ENCODE results near the gene TSPAN9.

Gene TSPAN9

GRCh38 chr12:3204730-3205531, 127.8 kb downstream of the TSPAN9 start:
- no peak for DNase-seq (ENCODE audit: low spot score)
- no peaks in the 10 kb centered on the region for H3K9me3 Mint-ChIP-seq
- H3K4me3 Mint-ChIP-seq: no peak overlapping the region
- no peak overlapping the region for H3K27ac Mint-ChIP-seq
- no peaks in the 10 kb centered on the region for H3K4me1 Mint-ChIP-seq (ENCODE audit: low read depth)
- peaks cover 23% of the 10 kb centered on the region for H3K27me3 Mint-ChIP-seq (ENCODE audit: low read depth)
- H3K36me3 Mint-ChIP-seq (ENCODE audit: low read depth): no peaks in the 10 kb centered on the region

GRCh38 chr12:3205742-3206519, 128.8 kb downstream of the TSPAN9 start:
- Mint-ChIP-seq H3K27me3 (ENCODE audit: low read depth) (peaks cover 22% of the 10 kb centered on the region), H3K36me3 (ENCODE audit: low read depth) (no peaks in the 10 kb centered on the region), H3K4me1 (ENCODE audit: low read depth) (no peaks in the 10 kb centered on the region), H3K27ac (no peak overlapping the region), H3K4me3 (no peak overlapping the region), H3K9me3 (no peaks in the 10 kb centered on the region)
- no peak for DNase-seq (ENCODE audit: low spot score)

GRCh38 chr12:3206536-3207072, 129.4 kb downstream of the TSPAN9 start:
- peaks cover 16% of the 10 kb centered on the region for H3K27me3 Mint-ChIP-seq (ENCODE audit: low read depth)
- no peak overlapping the region for H3K27ac Mint-ChIP-seq
- DNase-seq (ENCODE audit: low spot score): no peak
- H3K4me1 Mint-ChIP-seq (ENCODE audit: low read depth): no peaks in the 10 kb centered on the region
- no peaks in the 10 kb centered on the region for H3K36me3 Mint-ChIP-seq (ENCODE audit: low read depth)
- no peaks in the 10 kb centered on the region for H3K9me3 Mint-ChIP-seq
- no peak overlapping the region for H3K4me3 Mint-ChIP-seq

GRCh38 chr12:3207175-3207574, 130.0 kb downstream of the TSPAN9 start:
- Mint-ChIP-seq H3K27me3 (ENCODE audit: low read depth) (peaks cover 14% of the 10 kb centered on the region), H3K4me1 (ENCODE audit: low read depth) (no peaks in the 10 kb centered on the region), H3K9me3 (no peaks in the 10 kb centered on the region), H3K27ac (no peak overlapping the region), H3K36me3 (ENCODE audit: low read depth) (no peaks in the 10 kb centered on the region), H3K4me3 (no peak overlapping the region)
- no peak for DNase-seq (ENCODE audit: low spot score)

GRCh38 chr12:3207858-3208257, 130.7 kb downstream of the TSPAN9 start:
- H3K27ac Mint-ChIP-seq: no peak overlapping the region
- H3K9me3 Mint-ChIP-seq: no peaks in the 10 kb centered on the region
- DNase-seq (ENCODE audit: low spot score): no peak
- H3K36me3 Mint-ChIP-seq (ENCODE audit: low read depth): no peaks in the 10 kb centered on the region
- no peak overlapping the region for H3K4me3 Mint-ChIP-seq
- peaks cover 8% of the 10 kb centered on the region for H3K27me3 Mint-ChIP-seq (ENCODE audit: low read depth)
- H3K4me1 Mint-ChIP-seq (ENCODE audit: low read depth): no peaks in the 10 kb centered on the region

GRCh38 chr12:3213188-3213587, 136.0 kb downstream of the TSPAN9 start:
- Mint-ChIP-seq H3K27me3 (ENCODE audit: low read depth) (no peaks in the 10 kb centered on the region), H3K4me1 (ENCODE audit: low read depth) (no peaks in the 10 kb centered on the region), H3K27ac (no peak overlapping the region), H3K4me3 (no peak overlapping the region), H3K9me3 (no peaks in the 10 kb centered on the region), H3K36me3 (ENCODE audit: low read depth) (no peaks in the 10 kb centered on the region)
- no peak for DNase-seq (ENCODE audit: low spot score)

GRCh38 chr12:3213768-3214167, 136.6 kb downstream of the TSPAN9 start:
- DNase-seq (ENCODE audit: low spot score): no peak
- Mint-ChIP-seq H3K4me3 (no peak overlapping the region), H3K9me3 (no peaks in the 10 kb centered on the region), H3K4me1 (ENCODE audit: low read depth) (no peaks in the 10 kb centered on the region), H3K36me3 (ENCODE audit: low read depth) (no peaks in the 10 kb centered on the region), H3K27ac (no peak overlapping the region), H3K27me3 (ENCODE audit: low read depth) (no peaks in the 10 kb centered on the region)

GRCh38 chr12:3214526-3215365, 137.6 kb downstream of the TSPAN9 start:
- no peaks in the 10 kb centered on the region for H3K4me1 Mint-ChIP-seq (ENCODE audit: low read depth)
- no peak overlapping the region for H3K4me3 Mint-ChIP-seq
- H3K36me3 Mint-ChIP-seq (ENCODE audit: low read depth): no peaks in the 10 kb centered on the region
- no peak for DNase-seq (ENCODE audit: low spot score)
- H3K27ac Mint-ChIP-seq: no peak overlapping the region
- no peaks in the 10 kb centered on the region for H3K9me3 Mint-ChIP-seq
- no peaks in the 10 kb centered on the region for H3K27me3 Mint-ChIP-seq (ENCODE audit: low read depth)

- no peak overlapping the region for H3K27ac Mint-ChIP-seq
- H3K4me1 Mint-ChIP-seq (ENCODE audit: low read depth): no peaks in the 10 kb centered on the region
- no peak for DNase-seq (ENCODE audit: low spot score)
- no peaks in the 10 kb centered on the region for H3K9me3 Mint-ChIP-seq
- H3K36me3 Mint-ChIP-seq (ENCODE audit: low read depth): no peaks in the 10 kb centered on the region
- H3K4me3 Mint-ChIP-seq: no peak overlapping the region
- no peaks in the 10 kb centered on the region for H3K27me3 Mint-ChIP-seq (ENCODE audit: low read depth)
Measured at GRCh38 chr12:3215410-3215975, 138.3 kb downstream of the TSPAN9 start.

GRCh38 chr12:3216097-3216496, 138.9 kb downstream of the TSPAN9 start:
- no peaks in the 10 kb centered on the region for H3K4me1 Mint-ChIP-seq (ENCODE audit: low read depth)
- DNase-seq (ENCODE audit: low spot score): no peak
- no peak overlapping the region for H3K27ac Mint-ChIP-seq
- no peak overlapping the region for H3K4me3 Mint-ChIP-seq
- H3K9me3 Mint-ChIP-seq: no peaks in the 10 kb centered on the region
- H3K36me3 Mint-ChIP-seq (ENCODE audit: low read depth): no peaks in the 10 kb centered on the region
- no peaks in the 10 kb centered on the region for H3K27me3 Mint-ChIP-seq (ENCODE audit: low read depth)

GRCh38 chr12:3216726-3217682, 139.8 kb downstream of the TSPAN9 start:
- no peak for DNase-seq (ENCODE audit: low spot score)
- Mint-ChIP-seq H3K9me3 (no peaks in the 10 kb centered on the region), H3K36me3 (ENCODE audit: low read depth) (no peaks in the 10 kb centered on the region), H3K27ac (no peak overlapping the region), H3K4me1 (ENCODE audit: low read depth) (no peaks in the 10 kb centered on the region), H3K27me3 (ENCODE audit: low read depth) (no peaks in the 10 kb centered on the region), H3K4me3 (no peak overlapping the region)

- Mint-ChIP-seq H3K27me3 (ENCODE audit: low read depth) (no peaks in the 10 kb centered on the region), H3K9me3 (no peaks in the 10 kb centered on the region), H3K4me3 (no peak overlapping the region), H3K4me1 (ENCODE audit: low read depth) (no peaks in the 10 kb centered on the region), H3K36me3 (ENCODE audit: low read depth) (no peaks in the 10 kb centered on the region), H3K27ac (no peak overlapping the region)
- DNase-seq (ENCODE audit: low spot score): no peak
Measured at GRCh38 chr12:3217683-3218079, 140.5 kb downstream of the TSPAN9 start.
